GM19023 (cell line): ENCODE data around the gene SCN5A.

Experiments used
- ATAC-seq: cut with Tn5 transposase; IDR thresholded peaks from one replicate; pipeline ENCODE4 v1.9.1; 2021; ENCODE audit warnings: mild to moderate bottlenecking, moderate library complexity; ENCODE audit not compliant: unreplicated experiment

Gene SCN5A

DNA sequence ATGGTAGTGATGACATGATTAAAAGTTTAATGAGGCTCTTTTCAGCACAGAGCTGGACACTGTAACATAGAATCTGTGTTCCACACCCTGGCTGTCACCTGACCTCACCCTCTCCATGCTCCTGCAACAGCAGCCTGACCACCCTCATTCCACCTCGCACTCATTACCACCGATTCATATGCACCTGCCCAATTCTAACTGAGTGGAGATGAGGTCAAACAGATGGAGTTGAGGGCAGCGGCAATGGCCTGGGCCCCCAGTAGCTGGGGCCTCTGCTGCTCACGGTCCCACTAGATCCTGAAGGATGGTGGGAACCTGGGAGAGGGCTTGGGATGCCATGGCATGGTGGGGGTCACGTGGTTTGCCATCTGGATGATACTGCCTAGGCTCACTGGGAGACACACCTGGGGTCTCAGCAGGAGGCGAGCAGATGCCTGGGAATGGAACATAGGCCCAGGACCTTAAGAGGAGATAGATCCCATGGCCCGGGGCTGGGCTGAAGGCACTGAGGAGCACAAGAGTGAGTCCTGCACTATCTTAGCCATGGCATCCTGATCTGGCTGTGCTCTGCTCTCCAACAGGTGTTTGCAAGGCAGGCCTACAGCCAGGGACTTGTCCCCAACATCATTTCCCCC, 1.3 kb downstream of the SCN5A start:
- ATAC-seq: no peak

DNA sequence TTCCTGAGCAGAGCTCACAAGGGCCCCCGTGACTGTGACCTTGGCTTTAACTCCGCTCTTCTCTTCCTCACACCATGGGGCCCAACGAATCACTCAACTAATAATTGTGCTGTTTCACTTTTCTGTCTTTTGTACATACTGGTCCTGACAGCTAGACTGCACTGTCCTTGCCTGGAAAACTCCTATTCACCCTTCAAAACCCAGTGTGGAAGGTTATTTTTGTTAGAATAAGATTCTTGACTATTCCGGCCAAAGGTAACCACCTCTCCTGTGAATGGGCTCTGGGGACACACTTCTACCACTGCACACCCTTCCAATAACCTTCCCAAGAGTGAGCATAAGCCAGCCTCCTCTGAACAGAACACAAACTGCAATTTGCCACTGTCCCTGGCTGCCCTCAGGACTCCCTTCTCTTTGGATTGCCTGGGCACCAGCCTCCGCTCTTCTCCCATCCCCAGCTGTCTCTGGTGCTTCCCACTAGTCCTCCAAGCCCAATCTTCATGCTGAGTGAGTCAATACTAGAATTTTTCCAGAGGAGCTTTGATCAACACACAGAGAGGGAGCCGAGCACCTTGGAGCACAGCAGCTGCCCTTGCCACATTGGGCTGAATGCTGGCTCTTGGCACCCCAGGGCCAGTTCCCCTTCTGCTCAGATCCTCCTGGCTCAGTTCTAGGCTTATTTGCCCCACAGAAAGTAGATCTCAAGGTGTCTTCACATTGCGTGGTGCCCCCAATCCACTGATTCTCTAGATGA, 2.1 kb downstream of the SCN5A start:
- ATAC-seq: no peak

DNA sequence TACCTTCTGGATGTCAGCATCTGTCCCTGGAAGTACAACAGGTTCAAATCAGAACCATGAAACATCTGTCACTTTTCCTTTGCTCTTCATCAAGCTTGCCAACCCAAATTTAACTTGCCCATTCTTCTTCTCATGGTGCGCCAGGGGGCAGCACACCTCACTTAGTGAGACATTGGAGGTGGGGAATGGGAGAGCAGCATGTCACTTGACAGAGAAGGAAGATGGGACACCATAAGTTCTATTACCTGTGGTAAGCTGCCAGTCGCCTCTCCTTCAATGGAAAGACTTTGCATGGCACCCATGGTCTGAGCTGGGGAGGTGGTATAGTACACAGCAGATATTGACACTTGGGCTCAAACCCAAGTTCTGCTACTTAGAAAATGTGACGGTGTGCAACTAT, 2.9 kb downstream of the SCN5A start:
- ATAC-seq: no peak

DNA sequence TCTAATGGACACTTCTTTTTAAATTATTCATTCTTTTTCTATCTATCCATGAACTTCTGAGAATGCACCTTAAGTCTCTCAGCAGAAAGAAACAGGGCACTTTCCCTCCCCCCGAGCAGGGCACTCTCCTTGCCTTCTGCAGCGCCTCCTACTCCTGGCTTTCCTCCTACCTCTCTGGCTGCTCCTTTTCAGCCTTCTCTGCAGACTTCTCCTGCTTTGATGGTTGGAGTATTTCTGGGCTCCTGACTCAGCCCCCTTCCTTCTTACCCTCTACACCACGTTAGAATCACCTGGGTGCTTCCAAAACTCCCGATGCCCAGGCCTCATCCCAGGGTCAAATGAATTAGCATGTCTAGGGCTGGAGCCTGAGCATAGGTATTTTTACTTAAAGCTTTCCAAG, 3.4 kb downstream of the SCN5A start:
- no peak for ATAC-seq

DNA sequence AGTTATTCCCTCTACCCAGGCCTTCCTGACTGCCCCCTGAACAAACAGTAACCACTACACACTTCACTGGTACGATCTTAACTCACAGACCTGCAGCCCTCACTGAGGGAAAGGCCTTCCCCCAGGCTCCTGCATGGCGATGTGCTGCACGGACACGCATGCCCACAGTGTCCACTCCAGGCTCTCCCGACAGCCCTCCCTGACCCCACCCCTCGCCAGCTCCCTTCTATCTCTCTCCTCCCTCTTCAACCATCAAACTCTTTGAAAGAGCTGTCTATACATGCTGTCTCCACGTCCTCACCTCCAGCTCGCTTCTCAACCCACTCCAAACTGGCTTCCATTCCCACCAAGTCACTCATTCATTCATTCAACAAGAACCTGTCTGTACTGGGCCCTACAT, 3.9 kb downstream of the SCN5A start:
- no peak for ATAC-seq

DNA sequence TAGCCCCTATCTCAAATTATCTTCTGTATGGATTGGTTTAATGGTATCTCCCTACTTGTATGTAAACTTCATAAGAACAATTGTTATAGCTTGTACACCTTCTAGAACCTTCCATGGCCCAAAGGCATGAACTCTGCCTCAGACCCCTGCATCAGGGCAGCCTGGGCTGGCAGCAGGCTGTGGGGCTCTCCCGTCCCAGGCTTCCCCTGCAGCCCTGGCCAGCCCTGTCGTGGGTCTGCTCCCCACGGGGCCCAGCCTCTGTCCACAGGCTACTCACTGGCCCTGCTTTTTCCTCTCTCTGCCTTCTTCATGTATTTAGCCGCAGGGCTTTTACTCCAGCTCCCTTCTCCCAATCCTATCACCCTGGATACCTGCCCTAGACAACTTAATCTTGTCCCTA, 4.4 kb downstream of the SCN5A start:
- no peak for ATAC-seq

DNA sequence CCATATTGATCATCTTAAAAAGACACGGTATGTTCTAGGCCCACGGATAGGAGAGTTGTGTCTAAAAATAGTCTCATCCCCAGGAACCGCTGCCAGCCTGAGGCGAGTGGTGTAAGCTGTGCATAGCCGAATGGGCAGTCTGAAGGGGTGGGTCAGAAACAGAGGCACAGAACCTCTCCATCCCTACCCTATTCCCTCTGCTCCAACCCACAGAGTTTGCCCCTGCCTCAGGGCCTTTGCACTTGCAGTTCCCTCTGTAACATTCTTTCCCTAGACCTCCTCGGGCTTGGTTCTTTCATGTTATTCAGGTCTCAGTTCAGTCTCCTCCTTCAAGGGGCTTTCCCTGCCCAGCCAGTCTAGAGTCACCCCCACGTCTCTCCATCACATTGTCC, 4.8 kb downstream of the SCN5A start:
- no peak for ATAC-seq

DNA sequence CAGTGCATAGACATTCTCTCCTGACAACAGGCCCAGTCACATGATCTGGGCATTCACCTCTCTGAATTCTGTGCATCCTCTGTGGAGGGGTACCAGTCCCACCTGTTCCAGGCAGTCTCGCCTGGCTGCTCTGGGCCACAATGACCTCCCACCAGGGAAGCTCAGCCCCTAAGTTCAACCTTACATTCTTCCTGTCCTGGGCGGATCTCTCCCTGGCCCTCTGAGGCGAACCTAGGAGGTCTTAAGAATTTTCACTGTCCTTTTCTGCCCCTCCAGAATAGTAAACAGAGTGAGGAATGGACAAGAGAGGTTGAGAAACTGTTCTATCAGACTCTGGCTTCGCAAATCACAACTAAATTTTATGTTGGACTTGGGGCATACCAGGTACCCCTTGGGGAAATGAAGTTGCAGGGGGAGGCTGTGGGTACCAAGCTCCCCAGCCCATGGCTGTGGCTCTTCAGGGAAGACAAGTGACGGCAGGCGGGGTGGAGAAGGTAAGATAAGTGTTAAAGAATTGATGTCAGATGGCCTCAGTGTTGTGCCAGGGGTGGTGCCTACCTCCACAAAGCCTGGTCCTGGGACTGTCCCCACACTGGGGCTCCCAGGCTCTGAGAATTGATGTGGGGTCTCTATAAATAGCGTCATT, 5.3 kb downstream of the SCN5A start:
- no peak for ATAC-seq

DNA sequence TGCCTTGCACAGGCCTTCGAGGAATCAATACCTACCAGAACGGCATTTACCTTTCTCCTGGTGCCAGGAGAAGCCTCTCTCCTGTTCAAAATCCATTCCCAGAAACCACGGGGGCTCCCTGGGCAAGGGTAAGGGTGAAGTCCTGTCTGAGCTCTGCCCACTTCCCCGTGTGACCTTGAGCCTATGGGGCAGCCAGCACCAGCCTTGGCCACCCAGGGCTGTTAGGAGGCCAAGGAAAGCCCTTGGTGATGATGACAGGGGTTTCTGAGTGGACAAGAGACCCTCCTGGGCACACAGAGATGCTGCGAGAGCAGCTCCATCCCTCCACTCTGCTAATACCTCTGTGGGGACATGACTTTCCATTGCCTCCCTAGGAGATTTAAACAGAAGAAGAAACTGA, 5.9 kb downstream of the SCN5A start:
- ATAC-seq: no peak

DNA sequence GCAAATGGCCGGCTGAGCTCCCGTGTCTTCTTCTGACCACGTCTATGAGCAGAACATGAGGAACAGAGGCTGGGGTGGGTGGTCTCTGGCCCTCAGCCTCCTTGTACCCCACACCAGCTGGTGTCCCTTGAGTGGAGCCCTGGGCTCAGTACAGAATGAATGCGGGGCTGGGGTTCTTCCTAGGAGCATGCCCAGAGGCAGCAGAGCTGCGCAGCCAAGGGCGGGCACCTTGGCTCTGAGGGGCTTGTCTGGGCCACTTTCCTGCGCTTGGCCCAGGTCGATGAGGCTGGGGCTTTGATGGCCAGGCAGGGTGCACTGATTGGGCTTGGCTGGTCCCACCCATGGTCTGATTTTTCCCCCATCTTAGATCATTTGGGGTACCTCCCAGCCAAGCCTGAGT, 6.4 kb downstream of the SCN5A start:
- ATAC-seq: no peak

DNA sequence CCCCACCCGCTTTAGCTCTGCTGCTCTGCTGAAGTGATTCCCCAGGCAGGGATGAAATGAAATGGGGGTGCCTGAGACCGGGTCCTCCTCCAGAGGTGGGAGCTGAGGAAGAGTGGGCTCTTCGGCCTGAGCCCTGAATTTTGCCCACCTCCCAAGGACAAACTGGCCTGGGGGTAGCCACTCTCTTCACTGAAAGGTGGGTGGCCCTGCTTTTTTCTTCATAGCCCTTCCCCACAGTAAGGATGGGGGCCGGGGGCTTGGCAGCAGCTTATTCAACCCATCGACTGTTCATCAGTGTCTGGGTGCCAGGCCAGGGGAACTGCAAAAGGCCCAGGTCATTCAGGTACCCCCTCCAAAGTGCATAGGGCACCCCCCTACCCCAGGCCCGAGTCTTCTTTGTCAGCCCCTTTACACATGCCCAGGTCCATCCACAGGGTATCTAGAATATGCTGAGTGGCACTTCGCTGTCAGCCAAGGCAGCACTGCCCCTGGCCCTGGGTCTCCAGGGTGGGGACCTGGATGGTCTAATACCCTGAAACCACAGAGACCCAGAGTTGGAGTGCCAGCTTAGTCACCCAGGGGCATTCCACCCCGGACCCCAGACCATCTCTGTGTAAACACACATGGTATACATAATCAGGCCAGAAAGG, 7.9 kb downstream of the SCN5A start:
- ATAC-seq: no peak

DNA sequence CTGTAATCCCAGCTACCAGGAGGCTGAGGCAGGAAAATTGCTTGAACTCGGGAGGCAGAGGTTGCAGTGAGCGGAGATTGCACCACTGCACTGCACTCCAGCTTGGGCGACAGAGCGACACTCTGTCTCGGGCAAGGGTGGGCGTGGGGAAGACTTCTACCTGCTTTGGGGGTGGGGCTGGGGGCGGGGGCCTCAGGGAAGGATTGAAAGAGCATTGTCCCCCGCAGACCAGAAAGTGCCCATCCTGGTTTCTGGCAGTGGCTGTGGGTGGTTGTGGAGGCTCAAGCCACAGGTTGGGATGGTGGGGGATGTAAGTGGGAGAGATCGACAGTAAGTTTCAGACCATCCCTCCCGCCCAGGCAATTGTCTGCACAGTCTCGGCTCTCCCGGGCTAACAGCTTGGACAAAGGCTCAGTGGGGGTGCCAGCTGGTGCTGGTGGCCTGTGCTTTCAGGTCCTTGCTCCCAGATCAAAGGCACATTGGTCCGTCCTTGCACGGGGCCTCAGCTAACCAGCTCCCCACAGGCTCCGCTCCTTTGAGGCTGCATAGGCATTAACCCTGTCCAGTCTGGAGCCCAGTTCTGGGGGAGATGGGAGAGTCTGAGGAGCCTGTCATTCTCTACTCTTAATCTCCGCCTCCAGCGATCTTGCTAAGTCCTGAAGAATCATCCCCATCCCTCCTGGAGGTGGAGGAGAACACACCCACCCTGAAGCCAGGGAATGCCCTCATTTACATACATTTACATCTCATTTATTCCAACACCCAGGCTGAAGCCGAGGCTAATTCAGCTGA, 8.6 kb downstream of the SCN5A start:
- no peak for ATAC-seq

DNA sequence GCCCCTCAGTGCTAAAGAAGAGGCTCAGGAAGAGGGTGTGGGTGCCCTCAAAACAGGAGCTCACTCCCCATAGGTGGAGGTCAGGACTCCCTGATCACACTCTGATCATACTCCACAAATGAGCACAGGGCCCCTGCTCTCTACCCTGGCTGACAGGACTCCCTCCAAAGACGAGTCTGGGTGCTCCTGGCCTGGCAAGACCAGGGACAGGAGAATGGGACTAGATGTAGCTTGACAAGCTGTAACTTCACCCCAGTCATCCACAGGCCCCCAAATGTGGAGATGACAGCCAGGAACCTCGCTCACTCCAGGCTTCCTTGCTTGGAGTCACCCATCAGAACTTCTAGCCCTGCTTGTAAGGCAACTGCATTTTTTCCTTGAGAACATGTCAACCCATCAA, 11.1 kb downstream of the SCN5A start:
- no peak for ATAC-seq

DNA sequence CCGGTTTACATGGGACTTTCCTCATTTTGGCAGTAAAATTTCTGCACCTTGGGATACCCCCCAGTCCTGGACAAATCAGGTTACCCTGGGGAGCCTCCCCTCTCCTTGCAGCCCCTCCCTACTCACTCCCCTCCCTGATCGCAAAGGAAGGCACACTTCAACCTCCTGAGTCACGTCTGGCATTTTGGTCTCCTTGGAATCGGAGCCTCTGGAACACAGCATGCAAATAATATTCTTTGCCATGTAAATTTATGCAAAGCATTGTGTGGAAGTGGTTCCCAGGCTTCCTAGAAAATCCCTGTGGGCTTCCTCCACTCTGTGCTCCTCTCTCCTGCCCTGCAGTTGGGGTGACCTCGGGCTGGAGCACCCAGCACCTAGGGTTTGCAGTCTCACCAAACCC, 11.6 kb downstream of the SCN5A start:
- ATAC-seq: no peak

DNA sequence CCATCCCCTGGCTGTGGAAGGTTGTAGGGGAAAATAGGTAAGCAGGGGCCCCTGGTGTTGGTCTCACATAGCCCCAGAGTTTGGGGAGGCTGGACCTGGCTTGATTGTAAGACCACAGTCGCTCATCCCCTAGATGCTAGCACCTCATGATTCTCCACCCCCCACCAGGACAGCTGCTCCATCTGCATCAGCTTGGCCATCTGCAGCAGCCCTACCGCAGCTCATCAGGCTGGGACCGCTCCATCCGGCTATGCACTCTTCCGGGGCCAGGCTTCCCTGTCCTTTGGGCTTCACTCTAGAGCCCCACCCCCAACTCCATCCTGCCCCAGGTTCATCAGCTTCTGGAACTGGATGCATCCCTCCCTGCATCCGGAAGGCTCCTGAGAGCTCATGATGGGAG, 12.6 kb downstream of the SCN5A start:
- no peak for ATAC-seq

DNA sequence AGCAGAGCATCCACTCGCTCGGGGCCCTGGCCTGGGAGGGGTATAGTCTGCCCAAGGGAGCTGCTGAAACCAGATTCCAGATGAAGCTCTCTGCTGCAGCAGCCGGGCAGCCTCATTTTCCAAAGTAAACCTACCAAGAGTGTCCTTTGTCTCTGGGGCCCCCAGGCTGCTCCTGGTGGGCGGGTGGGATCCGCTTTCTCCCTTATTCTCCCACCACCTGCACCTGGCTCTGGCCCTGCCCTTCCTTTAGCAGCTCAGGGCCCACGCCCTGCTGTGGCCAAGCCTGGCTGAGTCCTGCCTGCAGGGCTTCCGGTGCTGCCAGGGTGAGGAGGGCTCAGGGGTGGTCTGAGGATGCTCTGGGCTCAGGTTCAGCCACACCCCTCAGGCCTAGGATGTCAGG, 13.0 kb downstream of the SCN5A start:
- ATAC-seq: no peak

DNA sequence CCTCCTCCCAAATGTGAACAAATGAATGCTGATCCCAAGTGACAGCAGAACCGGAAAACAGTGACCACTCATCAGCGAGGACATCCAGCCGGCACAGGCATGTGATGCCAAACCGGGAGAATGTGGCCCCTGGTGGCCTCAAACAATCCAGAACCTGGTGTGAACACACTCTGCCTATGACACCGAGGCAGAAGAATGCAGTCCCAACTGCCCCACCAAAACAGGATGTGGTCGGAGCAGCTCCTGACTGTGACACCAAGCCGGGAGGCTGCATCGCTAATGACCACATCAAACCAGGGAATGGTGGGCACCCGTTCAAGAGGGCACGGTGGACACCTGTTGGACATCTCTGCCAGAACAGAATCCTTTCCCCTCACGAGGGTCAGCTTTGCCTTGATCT, 15.4 kb downstream of the SCN5A start:
- no peak for ATAC-seq

DNA sequence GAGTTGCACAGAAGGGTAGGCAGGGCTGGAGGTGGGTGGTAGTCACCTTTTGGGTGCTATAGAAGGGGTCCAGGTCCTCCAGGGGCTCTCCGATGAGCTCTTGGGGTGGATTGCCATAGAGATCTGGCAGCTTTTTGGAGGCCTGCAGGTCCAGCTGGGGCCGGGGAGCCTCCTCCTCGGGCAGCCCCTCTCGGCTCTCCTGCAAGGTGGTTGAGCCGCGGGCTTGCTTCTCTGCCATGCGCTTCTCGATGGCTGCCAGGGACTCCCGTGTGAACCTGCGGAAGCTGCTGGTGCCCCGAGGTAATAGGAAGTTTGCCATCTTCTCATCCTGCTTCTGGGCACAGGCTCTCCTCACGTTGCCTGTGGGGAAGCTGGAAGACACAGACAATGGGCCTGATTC, 16.5 kb downstream of the SCN5A start:
- no peak for ATAC-seq

DNA sequence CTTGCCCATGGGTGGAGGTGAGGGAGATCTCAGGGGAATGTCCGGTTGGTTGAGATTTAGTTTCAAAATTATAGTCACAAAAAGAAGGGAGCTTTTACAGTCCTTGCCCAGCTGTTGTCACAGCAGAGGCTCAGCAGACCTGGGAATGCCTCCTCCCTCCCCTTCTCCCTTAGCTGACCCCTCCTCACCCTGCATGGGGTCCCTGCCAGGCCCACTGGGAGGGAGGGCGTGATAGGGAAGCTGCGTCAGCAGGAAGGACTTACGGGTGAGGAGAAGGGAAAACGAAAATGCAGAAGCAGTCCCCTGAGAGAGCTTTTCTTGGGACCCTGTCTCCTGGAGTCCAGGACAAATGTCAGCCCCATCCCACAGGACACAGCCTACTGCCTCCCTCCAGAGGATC, 18.9 kb downstream of the SCN5A start:
- no peak for ATAC-seq

DNA sequence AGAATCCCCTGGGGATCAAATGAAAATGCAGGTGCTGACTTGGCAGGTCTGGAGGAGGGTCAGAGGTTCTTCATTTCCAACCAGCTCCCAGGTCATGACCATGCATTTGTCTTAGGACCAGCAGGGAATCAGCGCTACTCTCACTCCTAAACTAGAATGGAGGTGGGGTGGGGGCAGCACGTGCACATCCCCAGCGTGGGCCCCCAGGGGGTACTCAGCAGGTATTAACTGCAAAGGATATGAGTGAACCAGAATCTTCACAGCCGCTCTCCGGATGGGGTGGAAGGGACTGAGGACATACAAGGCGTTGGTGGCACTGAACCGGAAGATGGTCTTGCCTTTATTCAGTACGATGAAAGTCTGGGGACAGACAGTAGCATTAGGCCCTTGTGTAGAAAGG, 19.4 kb downstream of the SCN5A start:
- ATAC-seq: no peak

DNA sequence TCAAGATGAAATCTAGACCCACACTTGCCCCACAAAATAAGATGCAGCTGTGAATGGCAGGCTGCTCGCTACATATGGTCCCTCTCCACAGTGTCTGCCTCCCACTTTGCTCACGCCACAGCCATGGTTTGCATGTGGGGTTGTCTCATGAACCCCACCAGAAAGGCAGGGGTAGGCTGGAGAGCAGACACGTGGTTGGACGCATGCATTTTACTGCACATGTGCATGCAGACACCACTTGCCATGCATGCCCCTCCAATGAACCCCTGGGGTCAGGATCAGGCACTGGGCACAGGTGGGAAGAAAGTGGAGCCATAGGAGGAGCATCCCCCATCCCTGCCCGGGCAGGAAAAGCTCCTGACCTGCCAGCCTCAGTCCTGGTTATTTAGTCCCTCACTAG, 20.7 kb downstream of the SCN5A start:
- ATAC-seq: no peak
